IPS-NIHi11 (cell line): Measurements from ENCODE around the gene ARL11.

Source experiments
- DNase-seq: peaks from one replicate; pipeline ENCODE4 v3.0.0; 2012; ENCODE audit warnings: mixed read lengths, low spot score

ARL11 gene

DNA sequence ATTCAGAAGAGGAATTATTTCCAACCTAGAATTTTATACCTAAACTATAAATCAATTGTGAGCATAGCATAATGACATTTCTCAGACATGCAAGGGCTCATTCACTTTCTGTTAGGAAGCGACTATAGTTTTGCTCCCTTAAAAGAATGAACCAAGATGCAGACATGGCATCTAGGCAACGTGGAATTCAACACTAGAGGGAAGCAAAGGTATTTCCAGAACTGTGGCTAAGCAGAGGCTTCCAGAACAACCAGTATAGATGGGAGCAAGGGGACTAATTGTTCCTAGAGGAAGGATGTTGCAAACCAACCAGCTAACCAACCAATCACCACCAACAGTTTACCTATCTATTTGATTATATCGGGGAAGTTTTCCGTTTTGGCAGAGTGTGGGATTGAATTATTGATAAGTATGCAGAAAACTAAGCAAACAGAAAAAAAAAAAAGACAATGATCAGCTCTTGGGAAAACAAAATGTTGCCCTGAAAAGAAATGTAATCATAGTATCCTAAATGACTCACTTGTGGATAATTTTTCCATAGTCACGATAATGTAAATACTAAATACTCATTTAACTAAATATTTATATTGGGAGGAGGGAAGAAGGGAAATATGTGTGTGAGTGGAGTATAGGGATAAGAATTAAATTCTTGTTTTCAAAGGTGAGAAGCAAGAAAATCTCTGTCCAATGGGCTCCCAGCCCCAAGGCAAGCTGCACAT, 21.1 kb downstream of the ARL11 start:
- peak; percentile 53 for DNase-seq

DNA sequence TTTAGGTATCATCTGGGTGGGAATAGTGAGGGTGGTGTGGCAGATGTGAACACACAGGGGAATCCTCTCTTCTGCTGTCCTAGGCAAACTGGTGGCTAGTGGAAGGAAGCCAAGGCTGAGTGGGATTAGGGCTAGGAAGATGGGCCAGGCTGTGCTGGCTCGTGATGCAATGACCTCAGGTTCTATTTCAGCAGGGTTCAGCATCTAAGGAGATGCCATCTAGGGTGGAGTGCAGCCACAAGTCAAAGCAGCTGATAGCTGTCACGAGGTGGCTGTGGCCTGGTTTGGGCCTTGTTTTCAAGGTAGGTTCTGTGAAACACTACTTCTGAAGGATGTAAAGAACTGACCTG, 21.6 kb downstream of the ARL11 start:
- no peak for DNase-seq

DNA sequence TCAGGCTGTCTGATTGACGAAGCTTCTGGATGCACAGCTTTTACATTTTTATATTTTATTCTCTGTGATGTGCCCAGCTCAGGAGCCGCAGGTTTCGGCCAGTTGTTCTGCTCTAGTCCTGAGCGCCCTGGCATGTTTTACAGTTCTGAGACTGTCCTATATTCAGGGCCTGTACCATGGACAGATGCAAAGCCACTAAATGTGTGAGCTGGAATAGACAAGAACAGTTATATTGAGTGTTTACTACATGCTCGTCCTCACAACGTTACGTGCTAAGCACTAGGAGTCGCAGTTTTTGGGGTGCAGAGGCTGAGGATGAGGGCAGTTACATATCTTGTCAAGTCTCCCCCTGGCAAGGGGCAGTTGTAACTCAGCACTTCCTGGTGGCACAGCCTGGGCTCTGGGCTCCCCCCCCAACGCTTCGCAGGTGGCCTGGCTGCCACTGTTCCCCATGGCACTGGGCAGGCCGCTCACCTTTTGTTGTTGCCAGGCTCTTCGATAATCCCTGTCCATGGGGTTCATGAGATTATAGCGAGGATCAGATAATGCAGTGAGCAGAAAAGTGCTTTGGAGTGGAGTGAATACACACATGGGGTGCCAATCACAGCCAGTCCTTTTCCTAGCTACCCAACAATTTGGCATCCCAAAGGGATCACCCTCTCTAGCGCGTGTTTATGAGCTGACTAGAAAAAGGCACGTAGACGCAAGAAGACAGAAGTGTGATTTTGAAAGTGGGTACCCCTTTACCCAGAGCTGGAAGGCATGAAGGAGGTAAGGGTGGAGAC, 23.5 kb downstream of the ARL11 start:
- no peak for DNase-seq

DNA sequence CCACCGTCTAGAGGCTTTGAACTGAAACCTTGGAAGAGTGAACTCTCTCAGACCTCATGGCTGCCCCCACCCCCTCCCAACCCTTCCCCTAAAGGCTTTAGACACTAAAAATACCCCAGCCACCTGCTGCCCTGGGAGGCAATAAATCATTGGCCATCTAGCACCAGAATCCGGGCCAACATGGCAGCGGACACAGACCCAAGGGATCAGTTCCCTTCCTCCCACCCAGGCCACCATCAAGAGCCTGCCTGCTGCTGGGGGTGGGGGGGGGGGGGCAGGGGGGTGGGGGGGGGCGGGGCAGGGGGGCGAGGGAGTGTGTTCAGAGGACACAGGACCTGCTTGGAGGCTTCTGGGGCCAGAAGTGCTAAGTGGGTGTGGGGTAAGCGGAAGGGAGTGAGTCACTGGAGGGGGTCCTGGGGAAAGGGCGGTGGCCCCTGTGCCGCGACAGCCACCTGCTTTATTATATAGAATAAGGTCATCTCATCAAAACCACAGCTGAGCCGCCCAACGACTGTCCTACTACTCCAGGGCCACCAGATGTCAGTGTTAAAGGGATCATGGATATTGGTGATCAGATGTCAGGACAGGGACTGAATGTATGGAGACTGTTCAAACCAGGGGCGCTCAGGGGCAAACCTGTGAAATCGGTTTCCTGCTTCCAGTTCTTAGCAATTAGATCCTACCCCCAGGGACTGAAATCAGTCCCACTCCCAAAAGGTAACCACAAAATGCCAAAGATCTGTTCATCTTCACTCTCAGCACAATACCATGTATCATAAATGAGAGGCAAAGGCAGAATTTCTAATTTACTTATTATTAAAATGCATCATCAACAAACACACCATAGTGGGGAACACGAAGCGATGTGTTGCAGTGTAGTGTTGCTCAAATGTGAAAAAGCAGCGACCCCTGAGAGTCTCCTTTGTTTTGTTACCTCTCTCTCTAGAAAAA, 24.3 kb downstream of the ARL11 start:
- DNase-seq, result peak; percentile 75

DNA sequence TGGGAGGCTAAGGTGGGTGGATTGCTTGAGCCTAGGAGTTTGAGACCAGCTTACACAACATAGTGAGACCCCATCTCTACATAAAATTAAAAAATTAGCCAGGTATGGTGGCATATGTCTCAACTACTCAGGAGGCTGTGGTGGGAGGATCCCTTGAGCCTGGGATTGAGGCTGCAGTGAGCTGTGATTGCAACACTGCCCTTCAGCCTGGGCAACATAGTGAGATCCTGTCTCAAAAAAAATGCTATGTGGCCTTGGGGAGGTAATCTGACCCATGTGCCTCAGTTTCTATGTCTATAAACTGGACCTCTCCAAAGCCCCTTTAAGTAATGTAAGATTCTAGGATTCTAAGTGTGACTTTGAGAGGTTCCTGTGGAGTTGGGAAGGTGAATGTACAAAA, 25.2 kb downstream of the ARL11 start:
- DNase-seq, result no peak

DNA sequence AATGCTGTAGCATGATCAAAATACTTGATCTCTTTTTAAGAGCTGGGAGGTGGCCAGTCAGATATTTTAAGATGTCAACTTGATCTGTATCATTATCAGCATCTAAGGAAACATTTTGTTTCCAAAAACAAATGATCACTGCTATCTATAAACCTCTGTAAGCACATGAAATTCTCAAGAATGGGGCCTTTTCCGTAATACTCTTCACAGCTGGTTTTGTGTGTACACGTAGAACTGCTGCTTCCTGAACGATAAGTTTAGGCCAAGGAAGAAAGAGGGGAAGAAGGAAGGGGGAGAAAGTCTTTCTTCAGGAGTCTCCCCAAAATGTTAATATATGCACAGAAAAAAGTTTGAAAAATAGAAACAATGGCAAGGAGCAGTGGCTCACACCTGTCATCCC, 25.7 kb downstream of the ARL11 start:
- DNase-seq, result no peak

DNA sequence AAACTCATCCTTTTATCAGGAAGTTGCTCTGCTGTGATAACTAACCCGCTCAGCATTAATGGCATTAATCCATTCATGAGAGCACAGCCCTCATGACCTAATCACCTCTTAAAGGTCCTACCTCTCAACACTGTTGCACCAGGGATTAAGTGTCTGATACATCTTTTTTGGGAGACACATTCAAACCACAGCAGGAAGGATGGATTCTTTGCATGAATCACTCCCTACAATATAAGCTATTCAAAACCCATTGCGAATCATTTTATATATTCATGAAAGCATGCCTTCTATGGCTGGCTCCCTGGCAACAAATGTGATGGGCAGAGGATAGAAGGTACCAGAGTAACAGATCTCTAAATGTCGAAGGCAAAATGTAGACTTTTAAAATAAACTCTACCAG, 27.6 kb downstream of the ARL11 start:
- DNase-seq, result no peak

DNA sequence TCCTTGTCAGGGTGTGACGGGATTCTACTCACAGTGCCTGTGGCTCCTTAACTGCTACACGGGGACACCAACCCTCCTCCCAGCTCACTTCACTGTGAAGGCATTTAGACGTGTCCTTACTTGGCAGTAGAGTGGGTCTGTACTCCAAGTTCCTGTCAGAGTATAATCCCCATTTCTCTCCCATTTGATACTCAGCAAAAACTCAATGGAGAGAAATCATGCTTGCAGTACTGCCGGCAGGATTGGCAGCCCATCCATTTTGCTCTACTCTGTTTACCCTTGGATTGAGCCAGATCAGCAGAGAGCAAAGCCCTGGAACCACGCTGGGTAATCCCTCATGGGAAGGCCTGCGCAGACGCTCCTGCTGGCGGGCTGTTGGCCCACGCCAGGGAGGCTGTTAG, 28.9 kb downstream of the ARL11 start:
- DNase-seq, result no peak

DNA sequence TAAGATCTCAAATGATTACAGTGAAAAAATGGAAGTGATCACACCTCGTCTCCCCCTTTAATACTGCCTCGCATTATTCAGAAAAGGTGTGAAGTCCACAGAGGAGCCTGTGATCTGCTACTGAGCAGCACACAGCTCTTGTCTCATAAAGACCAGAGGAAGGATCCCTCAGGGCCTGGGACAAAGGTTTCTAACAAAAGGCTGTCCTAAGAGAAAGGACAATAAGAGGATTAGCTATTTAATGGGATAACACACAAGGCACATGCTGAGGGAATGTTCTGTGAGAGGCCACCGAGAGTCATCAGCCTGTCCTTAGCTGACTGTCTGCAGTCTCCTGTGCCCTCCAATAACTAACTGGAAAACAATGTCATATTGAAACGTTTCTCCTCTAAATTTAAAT, 36.3 kb downstream of the ARL11 start:
- DNase-seq, result peak; percentile 45

DNA sequence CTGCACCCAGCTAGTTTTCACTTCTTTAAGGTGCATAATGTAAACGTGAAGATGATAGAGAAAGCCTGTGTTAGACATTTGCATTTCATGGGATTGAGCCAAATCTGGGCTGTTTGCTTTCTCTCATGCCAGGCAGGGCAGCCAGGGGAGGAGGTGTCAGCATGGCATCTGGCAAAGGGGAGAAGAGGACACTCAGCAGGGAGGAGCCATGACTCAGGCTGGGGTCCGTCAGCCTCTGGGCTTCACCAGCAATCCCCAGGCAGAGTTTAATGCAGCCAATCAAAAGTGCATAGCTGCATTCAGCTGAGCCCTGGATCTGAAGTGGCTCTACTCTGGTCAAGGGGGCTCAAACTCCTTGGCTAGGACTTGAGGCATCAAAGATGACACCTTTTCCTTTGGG, 39.5 kb downstream of the ARL11 start:
- DNase-seq, result no peak

DNA sequence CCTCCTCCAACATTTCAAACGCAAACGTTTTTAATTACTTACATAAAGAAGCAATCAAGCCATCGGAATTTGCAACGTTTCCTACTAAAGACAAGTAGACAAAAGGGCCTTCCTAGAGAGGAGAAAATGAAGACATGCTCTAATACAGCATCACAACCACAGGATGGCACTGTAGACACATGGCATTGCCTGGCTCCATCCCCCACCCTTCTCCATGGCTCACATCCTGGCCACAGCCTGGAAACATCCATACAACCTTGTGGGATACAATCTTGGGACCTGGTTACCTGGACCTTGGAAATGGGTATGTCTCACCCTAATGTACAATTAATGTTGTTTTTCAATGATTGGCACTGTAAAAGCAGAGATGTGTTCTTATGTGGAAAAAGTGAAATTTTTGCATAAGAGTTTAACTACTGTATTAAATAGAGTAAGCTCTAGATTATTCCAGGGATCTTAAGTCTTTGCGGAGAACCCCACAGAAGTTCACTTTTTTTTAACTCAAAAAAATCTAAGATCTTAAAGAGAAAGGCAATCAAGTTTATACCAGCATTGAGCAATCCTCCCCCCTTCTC, 41.5 kb downstream of the ARL11 start:
- DNase-seq, result peak; percentile 52

DNA sequence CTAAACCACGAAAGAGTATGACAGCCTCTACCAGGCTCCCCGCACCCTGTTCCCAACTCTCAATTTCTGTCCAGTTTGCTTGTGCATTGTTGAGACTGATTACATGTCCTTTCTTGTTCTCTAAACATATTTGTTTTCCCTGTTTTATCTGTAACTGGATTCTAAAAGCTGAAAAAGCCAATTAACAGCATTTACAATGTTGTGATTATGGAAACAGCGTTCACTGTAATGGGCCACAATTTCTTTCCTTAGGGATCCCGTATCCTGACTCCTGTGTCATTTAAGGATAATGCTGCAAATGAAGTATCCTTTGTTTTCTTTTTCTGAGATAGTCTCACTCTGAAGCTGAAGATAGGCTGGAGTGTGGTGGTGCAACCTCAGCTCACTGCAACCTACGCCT, 42.5 kb downstream of the ARL11 start:
- DNase-seq, result no peak

DNA sequence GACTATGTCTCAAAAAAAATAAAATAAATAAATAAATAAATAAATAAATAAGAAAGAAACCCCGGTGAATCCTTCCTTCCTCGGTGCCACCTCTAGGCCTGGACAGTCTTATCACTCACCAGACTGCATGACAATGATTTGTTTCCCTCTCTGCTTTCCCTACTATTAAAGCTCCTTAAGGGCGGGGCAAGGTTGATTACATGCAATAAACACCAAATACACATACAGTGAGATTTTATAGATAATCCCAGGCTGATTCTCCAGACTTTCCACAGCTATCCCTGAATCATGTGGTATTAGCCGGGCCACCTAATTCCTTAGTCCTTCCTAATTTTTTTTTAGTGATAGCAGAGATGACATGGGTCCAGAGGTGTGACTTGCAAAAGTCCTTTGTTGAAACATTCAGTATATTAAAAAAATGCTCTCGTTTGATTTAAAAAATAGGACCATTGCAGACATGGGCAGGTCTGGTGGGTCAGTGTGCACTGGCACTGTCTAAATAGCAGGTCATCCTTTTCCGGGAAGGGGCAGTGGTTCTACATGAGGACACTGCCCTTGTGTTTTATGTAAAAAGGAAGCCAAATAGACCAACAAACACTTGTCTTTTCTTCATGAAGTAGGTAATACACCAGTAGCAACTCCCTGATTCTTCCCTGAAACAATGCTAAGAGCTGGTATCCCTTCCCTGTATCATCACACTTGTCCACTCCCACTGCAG, 48.4 kb downstream of the ARL11 start:
- DNase-seq, result no peak

DNA sequence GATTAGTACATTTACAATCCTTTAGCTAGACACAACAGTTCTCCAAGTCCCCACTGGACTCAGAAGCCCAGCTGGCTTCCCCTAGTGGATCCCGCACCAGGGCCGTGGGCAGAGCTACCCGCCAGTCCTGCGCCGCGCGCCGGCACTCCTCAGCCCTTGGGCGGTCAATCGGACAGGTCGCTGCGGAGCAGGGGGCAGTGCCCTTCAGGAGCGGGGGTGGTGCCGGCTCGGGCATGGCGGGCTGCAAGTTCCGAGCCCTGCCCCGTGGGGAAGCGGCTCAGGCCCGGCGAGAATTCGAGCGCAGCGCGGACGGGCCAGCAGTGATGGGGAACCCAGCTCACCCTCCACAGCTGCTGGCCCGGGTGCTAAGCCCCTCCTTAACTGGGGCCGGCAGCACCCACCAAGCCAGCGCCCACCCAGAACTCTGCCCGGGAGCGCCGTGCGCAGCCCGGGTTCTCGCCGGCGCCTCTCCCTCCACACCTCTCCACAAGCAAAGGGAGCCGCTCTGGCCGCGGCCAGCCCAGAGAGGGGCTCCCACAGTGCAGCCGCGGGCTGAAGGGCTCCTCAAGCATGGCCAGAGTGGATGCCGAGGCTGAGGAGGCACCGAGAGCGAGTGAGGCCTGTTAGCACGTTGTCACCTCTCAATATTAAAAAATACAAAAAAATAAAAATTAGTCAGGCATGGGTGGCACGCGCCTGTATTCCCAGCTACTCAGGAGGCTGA, 50.0 kb downstream of the ARL11 start:
- DNase-seq, result no peak

DNA sequence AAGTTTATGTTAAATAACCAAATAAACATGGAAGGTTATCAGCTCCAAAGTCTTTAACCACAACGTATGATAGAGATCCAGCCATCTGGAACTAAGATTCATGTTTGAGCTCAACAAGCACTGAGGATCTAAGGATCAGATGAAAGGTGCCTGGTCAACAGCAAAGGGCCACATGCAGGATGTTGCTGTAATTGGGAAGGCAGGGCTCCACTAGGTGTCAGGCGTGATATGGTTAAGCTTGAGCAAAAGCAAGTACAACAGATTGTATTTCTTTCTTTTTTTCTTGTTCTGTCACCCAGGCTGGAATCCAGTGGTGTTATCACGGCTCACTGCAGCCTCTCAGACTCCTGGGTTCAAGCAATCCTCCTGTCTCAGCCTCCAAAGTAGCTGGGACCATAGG, 50.9 kb downstream of the ARL11 start:
- DNase-seq, result no peak

DNA sequence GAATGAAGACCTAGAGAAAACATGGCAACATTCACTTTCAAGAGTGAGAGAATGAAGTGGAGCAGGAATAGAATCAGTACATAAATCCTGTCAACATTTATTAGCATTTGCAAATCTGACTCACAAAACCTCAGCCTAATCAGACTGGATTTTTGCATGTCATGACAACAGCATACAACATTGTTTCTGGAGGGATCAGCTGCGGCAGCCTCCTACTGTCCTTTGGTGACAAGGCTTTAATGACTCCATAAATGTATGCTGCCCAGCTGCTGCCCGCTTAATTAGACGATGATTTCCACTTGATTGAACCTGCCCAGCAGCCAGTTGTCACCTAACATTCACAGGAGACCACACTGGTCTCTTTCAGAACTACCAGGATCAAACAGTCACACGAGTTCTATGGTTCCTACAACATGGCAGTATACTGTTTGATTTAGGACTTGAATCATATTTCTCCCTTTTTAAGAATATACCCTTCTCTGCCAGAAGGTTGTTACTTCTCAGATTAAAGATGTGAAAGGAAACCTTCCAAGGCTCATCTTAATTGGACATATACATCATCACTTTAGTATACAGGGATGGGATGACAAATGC, 53.6 kb downstream of the ARL11 start:
- DNase-seq, result no peak
